MCF 10A (cell line): ENCODE data around the gene THUMPD1. TPM values are rescaled to one million over a fixed set of nuclear protein-coding genes. Genes with fewer than 3 reads are reported as not detected.
"Not testable (repeated sequence)": the region's sequence is repeated elsewhere in the genome, so short reads cannot be mapped to it uniquely, and the experiment has no call there.

ENCODE experiments used
- BruUV-seq: library from RNA; stranded (reverse); fragments of 400-500 nt; replicated peaks from 2 replicates; lab custom pipeline; 2021; lab: Mats Ljungman, UMichigan
- CTCF ChIA-PET: fragments of 300-600 bp; sonication (Branson Sonifier 250); formaldehyde crosslinking; extraction: SDS; loops from one replicate; lab custom pipeline; 2021; ENCODE audit warnings: antibody characterized with exemption, inconsistent platforms; lab: Yijun Ruan, JAX
- POLR2A ChIA-PET: fragments of 300-600, 350-650 bp; sonication (Branson Sonifier 250); formaldehyde crosslinking; extraction: SDS; loops from one replicate; lab custom pipeline; 2020; ENCODE audit warnings: antibody characterized with exemption, inconsistent platforms; lab: Yijun Ruan, JAX
- DNase-seq: peaks from one replicate; pipeline ENCODE4 v3.0.0-alpha.2; 2018; ENCODE audit not compliant: unreplicated experiment
- H3K27ac Mint-ChIP-seq: one replicate; pipeline ENCODE4 v1.8.0; 2022; ENCODE audit warnings: mild to moderate bottlenecking, low read depth, mixed read lengths; ENCODE audit not compliant: unreplicated experiment
- H3K27me3 Mint-ChIP-seq: one replicate; pipeline ENCODE4 v1.8.0; 2022; ENCODE audit warnings: mixed read lengths; ENCODE audit not compliant: insufficient read depth, unreplicated experiment
- H3K36me3 Mint-ChIP-seq: one replicate; pipeline ENCODE4 v1.8.0; 2022; ENCODE audit warnings: mild to moderate bottlenecking, moderate library complexity, mixed read lengths; ENCODE audit not compliant: insufficient read depth, unreplicated experiment
- H3K4me1 Mint-ChIP-seq: one replicate; pipeline ENCODE4 v1.8.0; 2022; ENCODE audit warnings: mixed read lengths; ENCODE audit not compliant: insufficient read depth, unreplicated experiment
- H3K4me3 Mint-ChIP-seq: one replicate; pipeline ENCODE4 v1.8.0; 2022; ENCODE audit warnings: mild to moderate bottlenecking, moderate library complexity, mixed read lengths; ENCODE audit not compliant: unreplicated experiment
- H3K9me3 Mint-ChIP-seq: one replicate; pipeline ENCODE4 v1.8.0; 2022; ENCODE audit warnings: mixed read lengths; ENCODE audit not compliant: unreplicated experiment
- intact Hi-C: fragments of 100-400 bp; cut with micrococcal nuclease; formaldehyde crosslinking; loops from 2 replicates; pipeline ENCODE4 v1.14.1; 2022
- total RNA-seq: library from RNA; stranded (reverse); gene quantifications from 2 replicates; pipeline ENCODE4 v1.2.3, GENCODE V29; 2022
- TF ChIP-seq, protein P1 (sequence below): fragments of 200-600 bp; IDR thresholded peaks from one replicate; pipeline ENCODE4 v1.8.0; 2022; ENCODE audit warnings: antibody characterized with exemption, mild to moderate bottlenecking; ENCODE audit not compliant: unreplicated experiment

Gene THUMPD1
- total RNA-seq, 1 experiment from 2014 or later, result 26.5 TPM

DNA sequence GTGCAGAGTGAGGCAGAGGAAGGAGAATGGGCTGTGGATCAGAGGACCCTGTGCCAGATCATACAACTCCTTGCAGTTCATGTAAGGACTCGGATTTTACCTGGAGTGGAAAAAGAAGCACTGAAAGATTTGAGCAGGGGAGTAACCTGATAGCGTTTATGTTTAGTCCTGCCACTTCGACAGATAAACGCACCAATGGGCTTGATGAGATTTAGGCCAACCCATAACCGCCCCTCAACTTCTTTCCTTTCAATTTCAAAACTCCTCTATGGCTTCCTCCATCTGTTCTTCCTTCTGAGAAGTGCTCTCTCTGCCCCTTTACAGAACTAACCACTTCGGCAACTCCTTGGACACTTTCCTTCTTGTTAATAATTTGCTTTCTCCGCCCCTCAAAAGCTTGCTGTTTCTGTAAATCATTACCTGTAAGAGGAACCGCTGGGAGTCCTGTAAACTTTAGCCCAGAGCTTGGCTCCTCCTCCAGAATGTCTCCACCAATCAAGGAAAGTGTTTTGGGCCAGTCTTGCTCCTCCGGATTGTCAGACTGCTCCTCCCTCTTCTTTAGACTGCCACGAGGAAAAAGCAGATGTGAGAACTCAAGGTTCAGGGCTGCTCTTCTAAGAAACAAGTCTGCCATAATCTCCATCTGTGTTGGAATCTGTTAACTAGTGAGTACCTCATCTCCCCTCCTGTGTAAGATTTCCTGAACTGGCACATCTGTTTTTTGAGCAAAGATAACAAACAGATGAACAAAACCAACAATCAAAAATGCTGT, 22.0 kb upstream of the THUMPD1 start, which contains the start of gene ACSM3:
TSS of gene ACSM3 (plus strand) at position 554 of the 772 bp plus-strand sequence. CDS start 6,021 bp downstream, outside the sequence.
- TF ChIP-seq, protein P1, sequence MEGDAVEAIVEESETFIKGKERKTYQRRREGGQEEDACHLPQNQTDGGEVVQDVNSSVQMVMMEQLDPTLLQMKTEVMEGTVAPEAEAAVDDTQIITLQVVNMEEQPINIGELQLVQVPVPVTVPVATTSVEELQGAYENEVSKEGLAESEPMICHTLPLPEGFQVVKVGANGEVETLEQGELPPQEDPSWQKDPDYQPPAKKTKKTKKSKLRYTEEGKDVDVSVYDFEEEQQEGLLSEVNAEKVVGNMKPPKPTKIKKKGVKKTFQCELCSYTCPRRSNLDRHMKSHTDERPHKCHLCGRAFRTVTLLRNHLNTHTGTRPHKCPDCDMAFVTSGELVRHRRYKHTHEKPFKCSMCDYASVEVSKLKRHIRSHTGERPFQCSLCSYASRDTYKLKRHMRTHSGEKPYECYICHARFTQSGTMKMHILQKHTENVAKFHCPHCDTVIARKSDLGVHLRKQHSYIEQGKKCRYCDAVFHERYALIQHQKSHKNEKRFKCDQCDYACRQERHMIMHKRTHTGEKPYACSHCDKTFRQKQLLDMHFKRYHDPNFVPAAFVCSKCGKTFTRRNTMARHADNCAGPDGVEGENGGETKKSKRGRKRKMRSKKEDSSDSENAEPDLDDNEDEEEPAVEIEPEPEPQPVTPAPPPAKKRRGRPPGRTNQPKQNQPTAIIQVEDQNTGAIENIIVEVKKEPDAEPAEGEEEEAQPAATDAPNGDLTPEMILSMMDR, result no peak
- no peaks in the 10 kb centered on the region for H3K27me3 Mint-ChIP-seq
- peak; percentile 87 for DNase-seq
- peak within 1 kb of the TSS; percentile 54 for H3K27ac Mint-ChIP-seq
- POLR2A ChIA-PET, result interaction anchor here (0.9 to 1.4 kb wide), 4 partner anchors 12 to 42 kb away, joined by 3 to 4 read pairs (median 4); no protein-coding TSS in a partner anchor
- H3K36me3 Mint-ChIP-seq, result no peaks in the 10 kb centered on the region
- CTCF ChIA-PET, result interaction anchor here (0.7 to 1.9 kb wide), 2 partner anchors 9 to 27 kb away, joined by 3 to 5 read pairs; no protein-coding TSS in a partner anchor
- intact Hi-C loops, result no loop called here
- peaks cover 12% of the 10 kb centered on the region for H3K4me1 Mint-ChIP-seq
- no peaks in the 10 kb centered on the region for H3K9me3 Mint-ChIP-seq
- H3K4me3 Mint-ChIP-seq, result peak within 1 kb of the TSS; percentile 88
- no TSS peak for BruUV-seq

DNA sequence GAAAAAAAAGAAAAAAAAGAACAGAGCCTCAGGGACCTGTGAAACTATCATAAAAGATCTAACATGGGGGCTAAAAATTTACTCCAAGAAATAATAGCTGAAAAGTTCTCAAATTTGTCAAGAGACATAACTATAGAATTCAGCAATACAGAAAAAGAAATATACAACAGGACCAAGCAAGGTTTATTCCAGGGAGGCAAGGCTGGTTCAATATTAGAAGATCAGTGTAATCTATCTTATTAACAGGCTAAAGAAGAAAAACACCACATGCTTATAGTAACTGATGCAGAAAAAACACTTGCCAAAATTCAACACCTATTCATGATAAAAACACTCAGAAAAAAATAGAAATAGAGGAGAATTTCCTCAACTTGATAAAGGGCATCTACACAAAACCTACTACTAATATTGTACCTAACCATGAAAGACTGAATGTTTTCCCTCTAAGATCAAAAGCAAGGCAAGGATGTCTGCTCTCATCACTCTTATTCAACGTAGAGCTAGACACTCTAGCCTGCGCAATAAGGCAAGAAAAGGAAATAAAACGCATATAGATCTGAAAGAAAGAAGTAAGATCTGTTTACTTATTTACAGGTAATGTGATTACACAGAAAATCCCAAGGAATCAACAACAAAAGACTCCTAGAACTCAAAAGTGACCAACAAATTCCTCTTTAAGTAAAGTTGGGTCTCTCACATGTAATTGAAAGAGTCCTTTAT, 20.9 kb upstream of the THUMPD1 start:
- no peak for DNase-seq
- TF ChIP-seq, protein P1, result no peak
- ChIA-PET POLR2A (interaction anchor here (0.7 to 1.2 kb wide), 2 partner anchors 44 to 397 kb away, joined by 3 to 7 read pairs; partner anchors contain the start of genes ERI2 and REXO5), CTCF (interaction anchor here (1.0 kb wide), 2 partner anchors 11 to 22 kb away, joined by 3 to 4 read pairs; no protein-coding TSS in a partner anchor)
- peak overlapping the region; percentile 88 for H3K4me3 Mint-ChIP-seq
- peaks cover 12% of the 10 kb centered on the region for H3K4me1 Mint-ChIP-seq
- no TSS peak for BruUV-seq
- peak overlapping the region; percentile 54 for H3K27ac Mint-ChIP-seq
- H3K27me3 Mint-ChIP-seq, result no peaks in the 10 kb centered on the region
- no peaks in the 10 kb centered on the region for H3K9me3 Mint-ChIP-seq
- intact Hi-C loops, result no loop called here
- H3K36me3 Mint-ChIP-seq, result no peaks in the 10 kb centered on the region

DNA sequence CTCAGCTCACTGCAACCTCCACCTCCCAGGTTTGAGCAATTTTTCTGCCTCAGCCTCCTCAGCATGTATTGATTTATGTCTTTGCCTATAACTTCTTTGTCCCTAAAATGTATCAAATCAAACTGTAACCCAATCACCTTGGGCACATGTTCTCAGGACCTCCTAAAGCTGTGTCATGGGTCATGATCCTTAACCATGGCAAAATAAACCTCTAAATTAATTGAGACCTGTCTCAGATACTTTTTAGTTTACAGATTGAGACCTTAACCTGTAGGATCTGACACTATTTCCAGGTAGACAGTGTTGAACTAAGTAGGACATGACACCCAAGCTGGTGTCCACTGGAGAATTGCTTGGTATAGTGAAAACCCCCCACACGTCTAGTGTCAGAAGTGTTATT, 19.6 kb upstream of the THUMPD1 start:
- BruUV-seq, result no TSS peak
- ChIA-PET CTCF (interaction anchor here (0.5 to 1.2 kb wide), 3 partner anchors 11 to 28 kb away, joined by 3 to 6 read pairs (median 3); no protein-coding TSS in a partner anchor), POLR2A (no interaction called here)
- TF ChIP-seq, protein P1, result no peak
- Mint-ChIP-seq H3K27ac (no peak overlapping the region), H3K9me3 (no peaks in the 10 kb centered on the region), H3K4me3 (no peak overlapping the region), H3K36me3 (no peaks in the 10 kb centered on the region), H3K27me3 (no peaks in the 10 kb centered on the region), H3K4me1 (peaks cover 12% of the 10 kb centered on the region)
- no peak for DNase-seq
- intact Hi-C loops, result no loop called here

DNA sequence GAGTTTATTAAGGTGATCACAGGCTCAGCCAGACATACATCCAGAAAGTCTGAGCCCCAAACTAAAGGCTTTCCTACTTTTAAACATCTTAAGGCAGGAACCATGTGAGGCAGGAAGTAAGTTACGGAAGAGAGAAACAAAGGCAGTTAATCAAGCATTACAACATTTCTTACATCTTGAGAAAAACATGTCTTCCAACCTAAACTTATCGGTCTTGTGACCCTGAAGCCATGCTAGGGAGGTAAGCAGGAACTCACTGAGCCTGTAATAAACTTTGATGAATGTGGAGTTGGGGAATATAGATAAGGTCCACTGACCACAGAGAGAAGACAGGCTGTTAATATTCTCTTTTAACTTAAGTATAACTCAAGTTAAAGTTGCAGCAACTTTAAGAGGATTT, 18.7 kb upstream of the THUMPD1 start:
- no peak overlapping the region for H3K4me3 Mint-ChIP-seq
- no TSS peak for BruUV-seq
- H3K27me3 Mint-ChIP-seq, result no peaks in the 10 kb centered on the region
- no peak for DNase-seq
- CTCF ChIA-PET, result interaction anchor here (0.6 to 1.2 kb wide), 2 partner anchors 20 to 178 kb away, joined by 4 to 6 read pairs; no protein-coding TSS in a partner anchor
- POLR2A ChIA-PET, result no interaction called here
- no peaks in the 10 kb centered on the region for H3K36me3 Mint-ChIP-seq
- H3K27ac Mint-ChIP-seq, result no peak overlapping the region
- TF ChIP-seq, protein P1, result no peak
- H3K9me3 Mint-ChIP-seq, result no peaks in the 10 kb centered on the region
- intact Hi-C loops, result no loop called here
- H3K4me1 Mint-ChIP-seq, result peaks cover 12% of the 10 kb centered on the region

DNA sequence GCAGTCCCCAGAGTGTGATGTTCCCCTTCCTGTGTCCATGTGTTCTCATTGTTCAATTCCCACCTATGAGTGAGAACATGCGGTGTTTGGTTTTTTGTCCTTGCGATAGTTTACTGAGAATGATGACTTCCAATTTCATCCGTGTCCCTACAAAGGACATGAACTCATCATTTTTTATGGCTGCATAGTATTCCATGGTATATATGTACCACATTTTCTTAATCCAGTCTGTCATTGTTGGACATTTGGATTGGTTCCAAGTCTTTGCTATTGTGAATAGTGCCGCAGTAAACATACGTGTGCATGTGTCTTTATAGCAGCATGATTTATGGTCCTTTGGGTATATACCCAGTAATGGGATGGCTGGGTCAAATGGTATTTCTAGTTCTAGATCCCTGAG, 14.2 kb upstream of the THUMPD1 start:
- BruUV-seq, POLR2A ChIA-PET, H3K9me3 Mint-ChIP-seq, intact Hi-C loops, DNase-seq, H3K4me1 Mint-ChIP-seq, H3K36me3 Mint-ChIP-seq, H3K27ac Mint-ChIP-seq, H3K4me3 Mint-ChIP-seq: not testable (repeated sequence)
- CTCF ChIA-PET, result interaction anchor here (0.6 kb wide), 1 partner anchor 401 kb away, joined by 5 read pairs; no protein-coding TSS in a partner anchor
- peaks cover 39% of the 10 kb centered on the region for H3K27me3 Mint-ChIP-seq
